HEK293T (cell line): ENCODE results near the gene CIB2.

Experiments used
- NFRKB ChIP-seq: fragments of 450-650 bp; IDR thresholded peaks from 2 replicates; pipeline ENCODE4 v1.6.1; 2016; ENCODE audit warnings: mild to moderate bottlenecking, moderate library complexity
- TARDBP ChIP-seq: fragments of 450-650 bp; IDR thresholded peaks from 2 replicates; pipeline ENCODE4 v1.6.1; 2016

GRCh38 chr15:78098131-78098755 is 33.0 kb downstream of the CIB2 start:
- no peak for TF ChIP-seq NFRKB
- no peak for TF ChIP-seq TARDBP
